Muscle of back (tissue), 11 donors: ENCODE results near the gene MBP. TPM values are rescaled to one million over a fixed set of nuclear protein-coding genes. Genes with fewer than 3 reads are reported as not detected.

Experiments used
- DNase-seq, 3 donors: peaks; one replicate each; pipeline versions ENCODE4 v3.0.0 to v3.0.0-alpha.2; 2013
- polyA plus RNA-seq, 10 donors: library from polyadenylated mRNA; unstranded; fragments of 120-200 nt; gene quantifications; one replicate each; pipeline ENCODE4 v1.2.1, GENCODE V29; 2013; ENCODE audit not compliant: insufficient read length in 10 of 10

Gene MBP
- polyA plus RNA-seq, 10 donors, result 11.9 to 21.9 (median 16.2) TPM

DNA sequence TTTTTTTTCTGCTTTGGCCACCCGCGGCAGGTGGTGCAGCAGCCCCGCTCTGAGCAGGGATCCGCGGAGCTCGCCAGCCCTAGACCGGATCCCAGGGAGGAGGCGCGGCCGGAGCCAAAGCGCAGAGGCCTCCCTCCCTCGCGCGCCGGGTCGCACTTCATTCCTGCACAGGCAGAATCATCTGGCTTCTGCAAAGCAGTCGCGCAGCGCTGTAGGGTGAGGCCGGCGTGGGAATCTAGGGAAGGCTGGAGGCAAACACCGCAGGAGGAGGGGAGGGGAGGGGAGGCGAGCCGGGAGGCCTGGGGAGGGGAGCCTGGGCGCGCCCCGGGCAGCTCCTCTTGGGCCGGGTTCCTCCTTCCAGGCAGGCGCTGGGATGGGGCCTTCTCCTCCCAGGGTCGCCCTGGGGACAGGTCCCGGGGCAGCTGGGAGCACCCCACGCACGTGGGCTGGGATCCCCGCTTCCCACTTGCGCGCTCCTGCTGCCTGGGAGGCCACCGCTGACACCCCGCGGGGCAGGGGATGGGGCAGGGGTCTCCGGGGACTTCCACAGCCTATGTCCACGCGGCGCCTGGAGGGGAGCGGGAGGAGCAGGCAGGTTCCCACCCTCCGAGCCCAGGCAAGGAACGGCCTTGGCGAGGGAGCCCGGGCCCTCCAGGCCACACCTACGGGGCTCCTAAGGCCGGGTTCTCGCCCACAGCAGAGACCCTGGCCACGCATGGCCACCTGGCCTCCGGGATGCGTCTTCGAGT, 45.0 kb downstream of the MBP start:
- peak; percentile 49 to 87 (median 73) for DNase-seq

DNA sequence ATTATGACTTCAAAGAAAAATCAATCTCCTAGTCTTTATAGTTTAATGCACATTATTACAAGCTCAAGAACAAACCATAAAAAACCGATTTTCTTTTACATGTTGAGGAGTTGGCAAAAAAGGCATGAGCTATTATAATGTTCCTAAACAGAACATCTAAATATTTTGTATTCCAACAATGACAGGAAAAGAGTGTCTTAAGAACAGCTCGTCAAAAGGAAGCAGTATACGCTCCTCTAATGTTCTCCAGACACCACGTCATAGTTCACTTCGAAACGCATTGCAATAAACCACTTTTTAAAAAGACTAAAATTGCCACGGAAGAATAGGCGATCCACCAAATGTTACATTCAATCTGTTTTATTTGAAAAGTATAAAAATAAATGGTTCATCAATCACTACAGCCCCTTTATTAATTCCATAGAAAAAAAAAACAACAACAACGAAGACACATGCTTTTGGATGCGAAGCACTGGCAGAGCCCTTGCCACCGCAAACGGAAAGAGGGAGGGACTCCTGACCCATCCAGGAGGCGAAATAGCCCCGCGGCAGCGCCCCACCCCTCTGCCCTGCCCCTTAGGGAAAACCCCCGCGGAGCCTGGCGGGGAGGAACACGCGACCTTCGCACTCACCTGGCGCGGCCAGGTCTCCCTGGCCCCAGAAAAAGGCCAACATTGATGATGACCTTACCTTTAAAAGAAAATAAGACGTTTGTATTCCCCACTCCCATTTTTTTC, 45.8 kb downstream of the MBP start:
- peak in 1 of 3 donors; percentile 42 for DNase-seq

- no peak for DNase-seq
Measured at GRCh38 chr18:77086034-77086433, 46.5 kb downstream of the MBP start.

DNA sequence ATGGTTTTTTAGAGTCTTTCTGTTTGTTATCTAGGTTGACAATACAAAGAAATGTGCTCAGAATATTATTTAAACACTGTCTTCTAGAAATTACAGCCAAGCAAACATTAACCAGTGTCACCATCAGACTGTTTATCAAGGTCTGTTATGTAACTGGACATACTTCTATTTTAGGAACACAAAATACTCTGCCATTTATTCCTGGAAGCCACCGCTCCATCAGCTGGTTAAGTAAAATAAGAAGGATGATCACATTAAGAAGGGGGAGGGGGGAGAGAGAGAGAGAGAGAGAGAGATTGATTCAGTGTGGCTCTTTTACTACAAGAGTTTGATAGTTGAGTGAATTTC, 47.9 kb downstream of the MBP start:
- peak in 2 of 3 donors; percentile 44 to 68 for DNase-seq

- no peak for DNase-seq
Measured at GRCh38 chr18:77082316-77082955, 50.1 kb downstream of the MBP start.

- peak; percentile 43 to 81 (median 74) for DNase-seq
Measured at GRCh38 chr18:77081390-77081778, 51.2 kb downstream of the MBP start.

- DNase-seq, result no peak
Measured at GRCh38 chr18:77079954-77080682, 52.5 kb downstream of the MBP start.

DNA sequence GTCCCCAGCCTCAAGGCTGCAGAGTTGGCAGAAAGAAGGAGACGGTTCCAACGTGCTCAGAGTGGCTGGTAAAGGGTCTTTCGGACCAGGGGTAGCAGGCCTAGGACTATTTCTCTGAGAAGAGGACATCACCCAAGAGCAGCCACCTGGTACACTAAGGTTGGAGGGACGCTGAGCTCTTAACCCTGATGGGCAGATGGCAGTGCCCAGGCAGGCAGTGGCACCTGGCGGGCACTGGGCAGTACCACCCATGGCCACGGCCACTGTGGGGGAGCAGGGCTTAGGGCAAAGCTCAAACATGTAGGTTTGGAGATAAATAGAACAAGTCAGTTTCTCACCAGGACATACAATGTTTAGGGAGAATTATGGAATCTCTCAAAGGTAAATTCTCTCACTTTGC, 53.5 kb downstream of the MBP start:
- DNase-seq, result no peak

DNA sequence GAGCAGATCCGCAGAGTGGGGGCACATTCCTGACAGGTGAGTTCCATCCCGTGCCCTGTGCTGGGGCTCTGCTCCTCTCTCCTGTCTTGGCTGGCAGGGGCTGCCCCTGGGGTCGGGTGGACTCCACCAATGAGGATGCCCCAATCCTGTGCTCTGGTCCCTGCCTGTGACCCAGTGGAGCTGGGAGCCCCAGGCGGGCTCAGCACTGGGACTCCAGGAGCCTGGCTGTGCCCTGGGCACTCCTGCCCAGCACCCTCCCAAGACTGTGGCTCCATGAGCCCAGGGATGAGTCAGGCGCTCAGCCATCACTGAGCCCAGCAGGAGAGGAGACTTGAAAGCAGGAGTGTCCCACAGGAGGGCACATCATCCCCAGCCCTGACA, 53.9 kb downstream of the MBP start:
- DNase-seq, result no peak

DNA sequence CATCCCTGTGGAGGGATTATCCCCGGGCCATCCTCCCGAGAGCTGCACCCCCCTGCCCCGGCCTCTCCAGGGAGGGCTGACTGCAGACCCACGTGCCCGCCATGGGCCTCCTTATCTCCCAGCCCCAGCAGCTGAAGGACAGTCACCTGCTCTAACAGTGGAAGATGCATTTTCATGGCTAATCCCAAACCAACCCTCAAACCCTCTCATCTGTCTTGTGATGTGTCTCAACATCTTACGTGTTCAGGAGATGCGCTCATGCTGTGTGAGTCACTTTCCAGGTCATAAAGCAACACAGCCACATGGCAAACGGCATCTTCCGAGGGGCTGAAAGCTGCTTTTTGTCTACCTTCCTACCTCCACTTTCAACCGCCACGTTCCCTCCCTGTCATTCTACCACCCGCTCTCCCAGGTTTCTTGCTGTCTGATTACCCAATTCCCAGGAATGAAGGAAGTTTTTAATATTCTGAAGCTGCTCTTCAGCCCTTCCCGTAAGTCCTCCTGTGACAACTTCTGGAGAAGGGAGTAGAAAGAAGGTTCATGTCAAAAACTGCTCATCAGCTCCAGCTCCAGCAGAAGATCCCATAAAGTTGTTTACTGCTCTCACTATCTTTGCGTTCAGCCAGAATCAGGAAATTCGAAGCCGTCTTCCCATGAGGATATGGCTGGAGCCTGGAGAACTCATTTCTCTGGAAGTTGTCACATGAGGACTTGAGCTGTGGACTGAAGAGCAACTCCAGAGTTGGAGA, 54.5 kb downstream of the MBP start:
- no peak for DNase-seq

- DNase-seq, result no peak
Measured at GRCh38 chr18:77077401-77077800, 55.2 kb downstream of the MBP start.

DNA sequence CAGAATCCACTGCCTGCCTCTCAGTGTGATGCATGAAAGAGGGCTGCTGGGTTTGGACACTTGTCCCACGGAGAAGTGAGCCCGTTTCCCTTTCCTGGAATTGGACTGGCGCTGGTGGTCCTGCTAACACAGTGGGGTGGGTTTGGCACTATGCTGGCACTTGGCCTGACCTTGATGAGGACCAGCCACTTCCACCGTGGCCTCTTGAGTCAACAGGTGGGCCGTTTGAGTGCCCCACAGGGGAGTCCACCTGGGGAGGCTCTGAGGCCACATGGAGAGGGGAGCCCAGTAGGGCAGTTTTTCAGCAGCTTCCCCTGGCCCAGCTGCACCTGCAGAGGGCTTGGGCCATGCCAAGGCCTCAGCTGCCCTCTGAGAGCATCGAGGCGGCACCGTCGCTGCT, 56.5 kb downstream of the MBP start:
- no peak for DNase-seq

- no peak for DNase-seq
Measured at GRCh38 chr18:77074431-77074830, 58.2 kb downstream of the MBP start.

DNA sequence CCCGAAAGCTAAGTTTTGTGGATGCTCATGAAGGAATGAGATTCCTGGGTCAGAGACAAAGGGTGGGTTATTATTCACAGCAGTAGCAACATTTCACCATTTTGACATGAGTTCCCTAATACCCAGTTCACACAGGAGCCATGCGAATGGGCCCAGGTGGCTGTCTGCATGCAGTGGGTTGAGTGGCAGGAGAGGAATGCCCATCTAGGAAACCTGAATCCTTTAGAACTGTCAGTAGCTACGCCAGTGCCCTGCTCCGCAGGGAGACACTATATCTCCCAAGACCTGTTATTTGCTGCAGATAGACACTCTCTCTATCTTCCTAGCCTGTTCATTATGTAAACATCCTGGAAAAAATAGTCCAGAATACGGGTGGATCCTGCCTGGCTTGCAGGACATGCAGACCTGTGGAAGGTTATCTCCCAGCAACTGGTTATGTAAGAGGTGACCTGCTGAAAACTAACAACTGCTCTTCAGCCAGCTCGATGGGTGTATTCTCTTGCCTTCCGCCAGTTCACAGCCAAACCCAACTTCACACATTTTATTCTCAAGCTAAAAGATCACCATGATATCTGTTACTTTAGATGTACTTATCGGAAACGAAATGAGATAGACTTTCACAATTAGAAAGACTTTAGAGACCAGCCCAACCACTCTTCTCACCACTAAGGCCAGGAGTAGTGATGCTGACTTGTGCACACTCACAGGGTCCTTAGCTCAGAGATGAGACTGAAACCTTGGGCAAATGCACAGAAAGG, 59.1 kb downstream of the MBP start:
- DNase-seq, result no peak

DNA sequence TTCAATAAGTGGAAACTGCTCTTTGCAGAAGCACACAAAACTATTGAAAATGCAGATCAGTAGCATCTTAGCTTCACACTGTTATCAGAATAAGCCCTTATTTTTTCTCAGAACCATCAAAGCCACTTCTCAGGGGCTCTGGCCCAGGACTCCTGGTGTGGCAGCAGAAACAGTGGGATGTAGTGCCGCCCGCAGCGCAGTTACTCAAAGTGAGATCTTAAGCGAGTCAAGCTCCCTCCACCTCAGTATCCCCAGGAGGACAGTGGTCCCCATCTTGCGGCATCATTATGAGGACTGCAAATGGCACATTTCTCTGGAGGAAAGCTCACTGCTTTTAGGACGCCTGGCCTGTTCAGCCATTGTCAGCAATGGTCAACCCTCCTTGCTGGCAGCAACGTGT, 60.0 kb downstream of the MBP start:
- no peak for DNase-seq

GRCh38 chr18:77071711-77072292, 60.8 kb downstream of the MBP start:
- DNase-seq, result peak in 2 of 3 donors; percentile 68 to 80

- no peak for DNase-seq
Measured at GRCh38 chr18:77071061-77071460, 61.5 kb downstream of the MBP start.

- DNase-seq, result no peak
Measured at GRCh38 chr18:77070627-77071026, 62.0 kb downstream of the MBP start.

GRCh38 chr18:77069931-77070330, 62.7 kb downstream of the MBP start:
- DNase-seq, result no peak

DNA sequence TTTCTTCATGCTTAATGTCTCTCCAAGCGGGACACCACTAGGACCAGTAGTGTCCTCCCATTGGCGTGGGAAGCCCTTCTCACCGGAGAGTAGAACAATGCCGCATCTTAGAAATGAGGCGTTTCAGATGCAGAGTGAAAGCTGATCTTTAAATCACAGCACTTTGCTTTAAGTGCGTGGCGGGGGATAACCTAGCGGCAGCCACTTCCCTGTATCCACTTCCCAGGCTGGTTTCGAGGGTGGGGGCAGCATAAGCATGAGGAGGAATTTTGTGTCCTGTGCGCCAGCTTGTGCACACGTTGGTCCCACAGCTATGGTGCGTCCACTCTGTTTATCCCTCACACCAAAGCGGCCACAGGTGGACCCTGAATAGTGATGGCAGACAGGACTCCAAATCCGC, 63.1 kb downstream of the MBP start:
- no peak for DNase-seq
